Islet of Langerhans (tissue), 1 donor: ENCODE measurements around the gene COIL.
"Not testable (repeated sequence)": the region's sequence is repeated elsewhere in the genome, so short reads cannot be mapped to it uniquely, and the experiment has no call there.

Source experiments
- FAIRE-seq: peaks from one replicate; lab custom pipeline; 2011; peaks lifted over from hg19 to GRCh38; lab: Jason Lieb, UNC

COIL gene

DNA sequence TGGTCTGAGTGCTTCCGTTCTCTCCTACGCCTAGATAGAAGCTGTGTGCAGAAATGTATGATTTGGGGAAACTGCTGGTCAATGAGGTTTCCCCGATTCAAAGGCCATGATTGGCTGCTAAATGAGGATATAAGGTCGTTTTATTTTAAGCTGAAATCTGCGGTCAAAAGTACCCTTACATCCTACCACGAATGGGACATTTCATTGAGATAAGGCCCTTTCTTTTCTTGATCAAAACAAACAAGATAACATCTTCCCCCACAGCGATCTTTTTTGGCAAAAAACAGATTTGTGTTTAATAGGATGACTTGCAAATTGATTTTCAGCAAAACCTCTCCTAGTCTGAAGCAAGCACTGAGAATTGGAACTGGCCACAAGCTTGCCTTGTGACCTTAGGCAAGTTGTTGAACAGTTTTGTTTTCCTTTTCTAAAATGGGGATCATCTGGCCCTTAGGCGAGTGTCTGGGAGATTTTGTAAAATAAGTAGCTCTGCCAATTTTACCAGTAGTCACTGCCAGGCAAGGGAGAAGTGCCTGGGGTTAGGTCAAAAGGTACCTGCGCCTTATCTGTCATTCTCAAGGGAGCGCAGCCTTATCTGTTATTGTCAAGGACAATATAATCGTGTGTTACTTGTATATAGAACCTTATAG, 17.7 kb upstream of the COIL start:
- no peak for FAIRE-seq

DNA sequence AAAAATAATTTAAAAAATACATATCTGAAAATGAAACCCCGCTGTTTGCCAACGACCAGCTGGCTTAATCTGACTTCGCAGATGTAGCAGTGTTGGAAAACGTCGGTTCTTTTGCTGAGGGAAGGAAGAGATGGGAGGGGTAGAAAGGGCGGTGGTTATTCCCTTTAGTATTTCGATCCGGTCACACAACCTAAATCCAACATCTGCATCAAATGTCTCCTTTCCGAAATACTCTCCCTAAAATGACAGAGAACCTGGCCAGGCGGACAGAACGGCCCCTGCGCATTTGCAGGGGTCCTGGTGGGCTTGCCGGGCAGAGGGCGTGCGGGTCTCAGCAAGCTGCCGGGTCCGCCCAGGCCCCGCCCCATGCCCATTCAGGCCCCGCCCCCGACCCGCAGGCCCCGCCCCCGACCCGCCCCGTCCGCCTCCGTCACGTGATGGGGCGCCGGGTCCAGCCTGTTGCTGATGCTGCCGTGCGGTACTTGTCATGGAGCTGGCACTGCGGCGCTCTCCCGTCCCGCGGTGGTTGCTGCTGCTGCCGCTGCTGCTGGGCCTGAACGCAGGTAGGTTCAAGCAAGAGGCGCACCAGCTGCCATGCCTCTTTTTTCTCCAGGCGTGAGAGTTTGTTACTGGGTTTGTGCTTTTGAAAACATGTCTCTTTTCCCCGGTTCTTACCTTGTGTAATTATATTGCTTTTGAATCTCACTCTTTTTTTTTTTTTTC, 17.0 kb upstream of the COIL start, which contains the start of gene SCPEP1:
TSS of gene SCPEP1 (plus strand) at position 459 of the 723 bp plus-strand sequence. CDS start at position 488, 29 bp downstream.
- no peak for FAIRE-seq

DNA sequence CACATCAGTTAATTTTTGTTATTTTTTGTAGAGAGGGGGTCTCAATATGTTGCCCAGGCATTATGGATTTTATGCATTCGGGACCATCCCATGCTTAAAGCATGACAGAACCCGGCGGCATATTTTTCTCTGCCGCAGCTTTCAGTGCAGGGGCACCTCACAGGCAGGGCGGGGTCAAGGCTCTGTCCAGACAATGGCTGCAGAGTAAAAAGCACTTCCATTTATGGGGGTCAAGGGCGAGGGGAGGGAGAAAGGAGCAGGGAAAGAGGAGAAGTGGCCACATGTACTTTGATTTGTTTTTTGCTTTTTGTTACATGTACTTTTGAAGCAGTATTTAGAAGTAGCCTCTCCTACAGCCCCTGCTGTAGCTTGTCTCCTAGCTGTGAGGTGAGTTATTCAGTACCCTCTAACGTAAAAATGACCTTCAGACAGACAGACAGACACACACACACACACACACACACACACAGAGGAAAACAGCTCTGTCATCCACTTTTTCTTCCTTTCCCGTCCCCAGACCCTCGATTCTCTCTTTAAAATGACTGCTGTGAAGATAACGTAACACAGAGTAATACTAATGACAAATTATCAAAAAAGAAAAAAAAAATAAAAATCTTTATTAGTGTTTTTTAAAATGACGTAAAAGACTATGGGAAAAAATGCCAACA, 16.2 kb upstream of the COIL start:
- FAIRE-seq = peak; percentile 9

DNA sequence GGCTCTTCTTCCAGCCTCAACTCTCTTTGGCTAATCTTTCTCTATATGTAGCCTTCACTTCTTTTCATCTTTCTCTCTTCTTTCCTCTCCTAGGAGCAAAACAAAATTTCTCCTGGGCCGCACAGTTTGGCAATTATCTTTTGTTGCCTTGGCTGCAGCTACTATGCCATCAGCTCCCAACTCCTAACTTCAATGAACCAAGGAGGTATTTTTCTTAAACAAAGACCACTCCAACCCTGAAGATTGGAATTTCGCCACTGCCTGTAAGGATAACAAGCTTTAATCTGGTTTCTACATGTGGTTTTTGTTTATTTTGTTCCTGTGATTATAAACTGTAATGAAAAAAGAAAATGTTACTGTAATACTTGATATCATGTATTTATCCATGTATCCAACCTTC, 14.8 kb upstream of the COIL start:
- FAIRE-seq = no peak

DNA sequence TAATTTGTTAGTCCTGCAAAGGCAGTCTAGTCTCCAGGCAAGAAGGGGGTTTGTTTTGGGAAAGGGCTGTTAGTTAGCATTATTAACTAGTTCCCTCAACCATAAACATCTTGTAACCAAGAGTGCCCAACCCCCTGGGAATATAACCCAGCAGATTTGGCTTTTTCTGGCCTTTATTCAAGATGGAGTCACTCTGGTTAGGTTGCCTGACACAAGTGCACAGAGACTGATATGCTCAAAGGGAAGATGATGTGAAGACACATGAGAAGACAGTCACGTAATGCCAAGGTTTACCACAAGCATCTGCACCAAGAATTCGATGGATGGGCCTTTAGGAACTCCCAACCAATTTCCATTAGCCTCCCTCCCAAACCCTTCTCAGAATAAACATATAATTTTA, 13.2 kb upstream of the COIL start:
- no peak for FAIRE-seq

DNA sequence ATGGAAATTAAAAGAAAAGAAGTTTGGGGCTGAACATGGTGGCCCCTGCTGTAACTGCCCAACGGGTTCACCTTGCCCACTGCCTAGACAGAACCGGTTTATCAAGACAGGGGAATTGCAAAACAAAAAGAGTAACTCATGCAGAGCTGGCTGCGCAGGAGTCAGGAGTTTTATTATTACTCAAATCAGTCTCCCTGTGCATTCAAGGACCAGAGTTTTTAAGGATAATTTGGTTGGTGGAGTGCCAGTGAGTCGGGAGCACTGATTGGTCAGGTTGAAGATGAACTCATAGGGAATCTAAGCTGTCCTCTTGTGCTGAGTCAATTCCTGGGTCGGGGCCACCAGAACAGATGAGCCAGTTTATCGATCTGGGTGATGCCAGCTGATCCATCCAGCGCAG, 12.7 kb upstream of the COIL start:
- no peak for FAIRE-seq

DNA sequence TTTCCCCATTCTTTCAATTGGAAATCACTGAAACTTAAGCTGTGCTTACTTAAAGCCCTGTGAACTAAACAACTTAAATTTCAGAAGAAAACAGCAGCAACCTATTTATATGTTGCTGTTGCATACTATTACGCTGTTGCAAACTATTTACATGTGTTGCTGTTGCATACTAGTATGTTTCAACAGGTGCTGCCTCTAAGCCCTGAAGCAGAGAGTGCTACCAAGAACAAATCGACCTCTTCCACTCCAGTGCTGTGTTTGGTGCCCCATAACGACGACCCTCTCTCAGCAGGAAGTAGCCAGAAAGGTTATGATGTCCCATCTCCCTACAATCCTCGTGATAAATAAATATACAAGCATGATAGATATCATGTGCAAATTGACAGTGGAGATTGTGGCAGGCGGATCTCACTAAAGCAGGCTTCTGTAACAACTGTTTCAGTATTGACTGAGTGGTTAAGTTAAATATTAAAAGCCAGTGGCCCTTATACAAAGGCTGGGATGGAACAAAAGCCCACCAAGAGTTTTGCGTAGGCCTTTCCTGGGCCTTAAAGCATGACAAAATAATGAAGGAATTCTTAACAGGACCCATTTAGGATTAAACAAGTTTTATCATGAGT, 11.4 kb upstream of the COIL start:
- no peak for FAIRE-seq

DNA sequence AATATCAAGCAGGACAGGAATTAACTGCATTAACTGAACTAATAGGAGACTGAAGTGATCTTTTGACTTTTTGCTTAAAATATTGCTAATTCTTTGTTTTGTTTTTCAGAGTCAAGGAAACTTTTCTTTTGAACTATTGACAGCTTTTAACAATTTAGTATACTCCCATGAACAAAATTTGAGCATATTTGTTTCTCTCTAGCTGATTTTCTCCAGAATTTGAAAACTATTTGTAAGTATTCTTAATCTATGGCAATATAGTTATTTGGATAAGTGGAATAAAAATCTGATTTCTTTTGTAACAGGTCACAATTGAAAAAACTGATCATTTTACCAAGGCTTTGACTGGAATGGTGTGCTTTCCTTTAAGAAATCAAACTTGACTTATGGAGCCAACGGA, 10.1 kb upstream of the COIL start:
- FAIRE-seq = no peak

DNA sequence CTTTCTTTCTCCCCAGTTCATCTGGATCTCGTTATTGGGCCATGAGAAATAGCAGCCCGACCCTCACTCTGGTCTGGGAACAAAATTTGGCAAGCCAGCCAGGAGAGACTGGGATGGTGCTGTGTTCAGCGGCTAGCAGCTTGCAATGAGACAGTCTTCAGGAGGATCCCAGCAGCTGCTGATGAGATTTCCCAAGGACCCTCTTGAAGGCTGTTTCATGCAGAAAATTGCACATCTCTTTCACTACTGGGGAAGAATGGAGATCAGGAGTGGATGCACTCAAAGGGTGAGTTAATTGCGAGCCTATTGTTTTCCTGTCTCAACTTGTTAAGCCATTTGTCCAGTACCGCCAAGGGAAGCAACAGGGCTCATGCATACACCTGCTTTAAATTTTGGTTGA, 5.5 kb upstream of the COIL start:
- FAIRE-seq = no peak

DNA sequence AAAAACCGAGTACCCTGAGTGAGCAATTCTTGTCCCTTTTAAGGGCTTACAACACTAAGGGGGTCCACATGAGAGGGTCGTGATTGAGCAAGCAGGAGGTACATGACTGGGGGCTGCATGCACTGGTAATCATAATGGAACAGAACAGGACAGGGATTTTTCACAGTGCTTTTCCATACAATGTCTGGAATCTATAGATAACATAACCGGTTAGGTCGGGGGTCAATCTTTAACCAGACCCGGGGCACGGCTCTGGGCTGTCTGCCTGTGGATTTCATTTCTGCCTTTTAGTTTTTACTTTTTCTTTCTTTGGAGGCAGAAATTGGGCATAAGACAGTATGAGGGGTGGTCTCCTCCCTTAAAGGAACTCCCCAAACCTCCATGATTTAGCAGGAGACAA, 4.8 kb upstream of the COIL start:
- not testable (repeated sequence) for FAIRE-seq

DNA sequence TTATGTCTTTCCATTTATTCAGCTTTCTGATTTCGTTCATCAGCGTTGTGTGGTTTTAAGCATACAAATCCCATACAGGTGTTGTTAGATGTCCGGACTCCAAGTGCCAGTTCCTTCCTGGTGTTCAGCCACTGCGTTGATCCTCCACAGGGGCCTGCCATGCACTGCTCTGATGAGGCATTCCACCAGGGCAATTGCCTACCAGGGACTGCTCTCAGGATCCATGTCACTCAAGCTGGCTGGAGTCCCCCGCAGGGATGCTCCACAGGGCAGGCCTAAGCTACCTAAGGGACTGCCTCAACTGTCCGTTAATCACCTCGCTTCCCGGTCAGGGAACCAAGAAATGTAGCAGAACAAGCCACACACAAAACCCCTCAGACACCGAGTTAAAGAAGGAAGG, 4.4 kb upstream of the COIL start:
- not testable (repeated sequence) for FAIRE-seq

DNA sequence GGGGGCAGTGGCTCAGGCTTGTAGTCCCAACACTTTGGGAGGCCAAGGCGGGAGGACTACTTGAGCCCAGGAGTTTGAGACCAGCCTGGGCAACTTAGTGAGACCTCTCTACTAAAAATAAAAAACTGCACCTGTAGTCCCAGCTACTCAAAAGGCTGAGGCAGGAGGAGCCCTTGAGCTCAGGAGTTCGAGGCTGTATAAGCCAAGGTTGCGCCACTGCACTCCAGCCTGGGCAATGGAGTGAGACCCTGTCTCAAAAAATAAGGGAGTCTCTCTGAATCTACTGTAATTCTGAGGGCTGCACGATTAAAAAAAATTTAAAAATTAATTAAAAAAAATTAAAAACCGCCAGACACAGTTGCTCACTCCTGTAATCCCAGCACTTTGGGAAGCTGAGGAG, 3.9 kb downstream of the COIL start:
- FAIRE-seq = no peak

DNA sequence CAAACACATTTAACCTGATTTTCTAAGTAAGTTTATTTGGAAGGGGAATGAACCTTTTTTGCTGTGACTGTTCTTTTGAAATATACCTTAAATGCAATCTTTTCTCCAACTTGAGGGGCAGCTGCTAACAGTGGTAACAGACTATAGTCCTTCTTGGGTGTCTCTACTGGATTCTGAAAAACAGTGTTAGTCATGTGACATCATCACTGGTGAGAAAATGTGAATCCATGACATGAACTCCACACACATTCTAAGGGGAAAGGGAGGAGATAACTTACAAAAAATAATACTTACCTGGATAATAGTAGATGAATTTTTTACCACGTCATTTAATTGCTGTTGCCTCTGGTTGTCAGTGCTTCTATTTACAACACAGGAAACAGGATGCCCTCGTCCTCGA, 11.3 kb downstream of the COIL start:
- no peak for FAIRE-seq

DNA sequence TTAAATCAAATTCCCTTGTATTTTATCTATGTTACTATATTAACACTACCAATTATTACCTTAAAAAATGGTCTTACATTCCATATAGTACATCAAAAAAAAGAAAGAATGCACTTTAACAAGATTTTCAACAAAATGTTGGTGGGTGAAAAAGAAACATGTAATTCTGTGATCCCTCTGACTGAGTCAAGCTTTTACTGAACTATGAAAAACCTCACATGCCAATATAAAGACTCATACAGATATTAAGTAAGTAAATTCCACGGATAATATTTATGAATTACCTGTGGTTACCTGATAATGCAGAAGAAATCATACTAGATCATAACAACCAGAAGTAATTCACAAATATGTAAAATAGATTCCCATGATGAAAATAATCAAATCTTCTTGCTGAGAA, 12.4 kb downstream of the COIL start:
- no peak for FAIRE-seq

DNA sequence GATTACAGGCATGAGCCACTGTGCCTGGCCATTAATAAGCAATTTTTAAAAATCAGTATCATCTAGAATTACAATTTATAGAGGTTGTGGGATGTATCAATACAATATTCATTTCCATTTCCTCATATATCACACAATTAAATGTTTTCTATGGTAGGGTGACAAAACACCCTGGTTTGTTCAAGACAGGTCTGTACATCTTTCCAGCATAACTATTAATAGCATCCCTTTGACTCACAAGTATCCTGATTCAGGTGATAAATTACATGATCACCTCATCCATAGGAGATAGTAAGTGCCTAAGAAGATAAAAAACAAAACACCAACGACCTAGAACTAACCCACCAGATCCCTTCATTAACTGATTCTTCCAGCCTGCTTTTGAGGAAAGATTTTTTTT, 13.1 kb downstream of the COIL start:
- no peak for FAIRE-seq

DNA sequence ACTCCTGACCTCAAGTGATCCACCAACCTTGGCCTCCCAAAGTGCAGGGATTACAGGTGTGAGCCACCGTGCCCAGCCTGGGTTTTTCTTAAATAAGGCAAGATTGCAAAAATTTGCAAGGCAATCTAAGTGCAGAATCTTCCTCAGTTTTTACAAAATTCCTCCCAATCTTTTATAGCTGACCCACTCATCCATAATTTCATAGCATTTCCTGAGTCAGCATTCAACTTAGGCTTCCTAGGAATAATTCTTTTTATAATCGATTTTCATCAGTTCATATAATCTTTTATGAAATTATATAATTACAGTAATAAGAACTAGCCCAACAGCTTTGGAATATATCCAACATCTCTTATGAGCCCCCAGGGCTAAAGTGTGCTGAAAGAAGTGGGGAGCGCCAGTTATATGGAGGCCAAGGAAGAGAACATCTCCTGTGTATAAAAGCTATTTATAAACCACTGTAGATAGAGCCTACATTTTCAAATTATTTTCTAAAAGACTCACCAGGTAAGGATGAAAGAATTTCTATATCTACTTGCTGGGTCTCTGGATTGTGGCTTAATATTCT, 14.8 kb downstream of the COIL start:
- no peak for FAIRE-seq

DNA sequence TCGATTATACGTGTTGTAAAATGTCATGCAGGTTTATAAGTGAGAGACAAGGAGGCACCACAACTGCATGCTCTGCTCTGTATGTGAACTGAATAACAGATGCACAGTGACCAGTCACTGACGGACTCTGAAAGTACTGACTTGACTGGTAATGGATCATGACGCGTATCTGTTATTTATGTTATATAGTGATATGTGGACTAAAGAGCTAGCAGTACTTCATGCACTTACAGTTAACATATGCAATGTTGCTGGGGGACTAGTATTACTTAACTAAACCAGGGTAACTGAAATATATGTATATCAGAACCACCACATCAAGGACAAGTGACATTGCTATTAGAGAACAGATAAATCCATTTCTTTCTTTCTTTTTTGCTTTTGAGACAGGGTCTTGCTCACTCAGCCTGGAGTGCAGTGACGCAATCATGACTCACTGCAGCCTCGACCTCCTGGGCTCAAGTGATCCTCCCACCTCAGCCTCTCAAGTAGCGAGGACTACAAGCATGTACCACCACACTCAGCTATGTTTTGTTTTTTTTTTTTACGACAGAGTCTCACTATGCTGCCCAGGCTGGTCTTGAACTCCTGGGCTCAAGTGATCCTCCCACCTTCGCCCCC, 17.2 kb downstream of the COIL start:
- FAIRE-seq = no peak

DNA sequence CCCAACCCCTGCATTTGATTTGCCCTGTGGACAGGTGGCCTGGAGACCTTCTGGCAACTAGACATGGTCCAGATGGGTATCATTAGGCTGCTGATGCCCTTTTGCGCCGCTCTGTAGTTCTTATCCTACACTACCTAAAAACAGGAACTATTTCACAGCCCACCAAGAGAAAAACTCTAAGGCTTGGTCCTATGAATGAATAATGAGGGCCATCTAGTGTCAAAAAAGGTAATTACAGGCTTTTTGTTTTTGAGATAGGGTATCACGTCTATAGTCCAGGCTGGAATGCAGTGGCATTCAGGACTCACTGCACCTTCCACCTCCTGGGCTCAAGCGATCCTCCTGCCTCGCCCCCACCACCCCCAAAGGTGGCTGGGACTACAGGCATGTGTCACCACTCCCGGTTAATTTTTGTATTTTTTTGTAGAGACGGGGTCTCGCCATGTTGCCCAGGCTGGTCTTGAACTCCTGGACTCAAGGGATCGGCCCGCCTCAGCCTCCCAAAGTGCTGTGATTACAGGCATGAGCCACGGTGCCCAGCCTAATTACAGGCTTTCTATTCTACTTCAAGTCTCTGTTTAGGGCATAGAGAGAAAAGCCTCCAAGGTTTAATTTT, 20.9 kb downstream of the COIL start:
- FAIRE-seq = no peak

DNA sequence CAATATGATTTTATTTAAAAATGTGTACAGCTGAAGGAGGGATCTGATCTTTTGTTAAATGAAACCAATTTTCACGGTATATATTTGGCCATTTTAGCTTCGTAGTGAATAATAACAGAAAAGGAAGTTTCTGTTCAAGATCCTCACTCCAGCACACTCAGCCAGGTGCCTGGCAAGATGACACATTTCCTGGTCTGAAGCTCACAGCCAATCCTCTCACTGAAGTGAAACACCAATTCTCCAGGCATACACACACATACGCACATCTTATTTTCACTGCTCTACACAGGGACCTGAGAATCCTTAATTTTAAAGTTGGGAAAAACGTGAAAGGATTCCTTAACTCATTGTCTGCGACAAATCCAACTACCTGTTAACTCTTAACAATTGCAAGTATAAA, 22.6 kb downstream of the COIL start:
- FAIRE-seq = not testable (repeated sequence)

DNA sequence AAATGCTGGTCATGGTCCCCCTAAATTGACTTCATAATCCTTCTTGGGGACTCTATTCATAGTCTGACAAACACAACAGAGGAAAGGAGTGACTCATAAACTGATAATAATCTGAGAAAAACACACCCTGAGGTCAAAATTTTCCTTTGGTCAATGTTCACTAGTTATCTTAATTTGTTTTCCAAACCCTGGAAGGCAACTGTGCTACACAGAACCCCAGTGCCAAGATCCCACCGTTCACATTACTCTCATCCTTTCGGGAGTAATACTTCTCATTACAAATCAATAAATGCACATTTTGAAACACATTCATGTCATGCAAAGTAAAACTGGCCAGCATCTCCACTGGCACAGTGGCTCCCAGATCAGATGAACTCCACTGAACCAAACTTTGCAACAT, 23.2 kb downstream of the COIL start:
- no peak for FAIRE-seq

DNA sequence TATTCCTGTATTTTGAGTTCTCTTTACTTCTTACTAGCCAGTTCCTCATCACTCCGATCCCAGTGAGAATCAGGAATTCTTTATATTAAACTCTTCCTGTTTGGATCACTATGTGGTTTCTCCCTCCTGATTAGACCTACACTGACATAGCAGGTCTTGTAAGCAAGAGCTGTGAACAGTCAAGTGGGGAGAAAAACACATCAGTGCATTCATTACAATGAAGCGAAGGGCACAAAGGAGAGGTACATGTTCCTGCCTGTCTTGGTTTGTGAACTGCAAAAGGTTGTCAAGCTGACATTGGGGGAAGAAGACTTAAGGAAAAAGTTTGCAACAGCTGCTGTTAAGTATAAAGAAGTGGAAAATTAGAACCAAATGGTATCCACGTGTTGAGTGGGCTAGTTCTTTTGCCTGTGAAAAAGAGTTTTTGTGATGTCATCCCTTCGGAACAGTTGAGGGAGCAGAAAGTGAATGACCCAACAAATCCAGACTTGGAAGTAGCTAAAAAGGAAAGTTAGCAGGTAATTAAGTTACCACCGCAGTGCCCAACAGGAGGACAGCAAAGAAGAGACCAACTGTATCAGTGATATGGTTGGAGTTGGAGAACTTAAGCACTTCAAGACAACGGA, 24.0 kb downstream of the COIL start:
- FAIRE-seq = no peak
